ENCODE measurements around the gene MTCL1.

DNA sequence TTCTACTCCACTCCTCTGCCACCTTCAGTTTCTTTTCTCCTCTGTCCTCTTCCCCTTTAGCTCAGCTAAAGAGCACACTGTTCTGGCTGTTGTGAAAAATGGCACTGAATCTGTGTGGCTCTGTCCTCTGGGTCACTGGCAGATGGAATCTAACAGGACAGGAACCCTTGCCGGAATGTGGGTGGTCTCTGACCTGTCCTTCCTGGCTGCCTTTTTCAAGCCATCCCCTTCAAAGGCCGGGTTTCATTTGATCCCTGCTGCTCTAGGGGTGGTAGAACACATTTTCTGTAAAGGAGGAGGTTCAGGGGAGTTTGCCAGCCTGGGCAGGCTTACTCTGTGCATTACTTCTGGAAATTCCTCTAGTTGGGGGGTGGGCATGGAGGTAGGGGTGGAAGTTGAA lies 29.9 kb downstream of the MTCL1 start:
- TF ChIP-seq, protein P1, sequence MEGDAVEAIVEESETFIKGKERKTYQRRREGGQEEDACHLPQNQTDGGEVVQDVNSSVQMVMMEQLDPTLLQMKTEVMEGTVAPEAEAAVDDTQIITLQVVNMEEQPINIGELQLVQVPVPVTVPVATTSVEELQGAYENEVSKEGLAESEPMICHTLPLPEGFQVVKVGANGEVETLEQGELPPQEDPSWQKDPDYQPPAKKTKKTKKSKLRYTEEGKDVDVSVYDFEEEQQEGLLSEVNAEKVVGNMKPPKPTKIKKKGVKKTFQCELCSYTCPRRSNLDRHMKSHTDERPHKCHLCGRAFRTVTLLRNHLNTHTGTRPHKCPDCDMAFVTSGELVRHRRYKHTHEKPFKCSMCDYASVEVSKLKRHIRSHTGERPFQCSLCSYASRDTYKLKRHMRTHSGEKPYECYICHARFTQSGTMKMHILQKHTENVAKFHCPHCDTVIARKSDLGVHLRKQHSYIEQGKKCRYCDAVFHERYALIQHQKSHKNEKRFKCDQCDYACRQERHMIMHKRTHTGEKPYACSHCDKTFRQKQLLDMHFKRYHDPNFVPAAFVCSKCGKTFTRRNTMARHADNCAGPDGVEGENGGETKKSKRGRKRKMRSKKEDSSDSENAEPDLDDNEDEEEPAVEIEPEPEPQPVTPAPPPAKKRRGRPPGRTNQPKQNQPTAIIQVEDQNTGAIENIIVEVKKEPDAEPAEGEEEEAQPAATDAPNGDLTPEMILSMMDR (IDR thresholded peaks at IDR 0.05; ENCODE audit: low read depth, low read length): no peak
- no peak for TF ChIP-seq POLR2A (IDR thresholded peaks at IDR 0.05; ENCODE audit: extremely low read depth, insufficient read length)
- no peak for TF ChIP-seq MYC (IDR thresholded peaks at IDR 0.05; ENCODE audit: low read depth, low read length)
- TF ChIP-seq, protein P2, sequence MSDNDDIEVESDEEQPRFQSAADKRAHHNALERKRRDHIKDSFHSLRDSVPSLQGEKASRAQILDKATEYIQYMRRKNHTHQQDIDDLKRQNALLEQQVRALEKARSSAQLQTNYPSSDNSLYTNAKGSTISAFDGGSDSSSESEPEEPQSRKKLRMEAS (IDR thresholded peaks at IDR 0.05; ENCODE audit: low read depth, low read length): no peak
